Endometrium (tissue), 2 donors: ENCODE data around the gene COQ8A.

Source experiments
- FAIRE-seq: peaks from 2 replicates; lab custom pipeline; 2012; peaks lifted over from hg19 to GRCh38; lab: Jason Lieb, UNC
- donor health status: control.
- donor health status: control.

Gene COQ8A

DNA sequence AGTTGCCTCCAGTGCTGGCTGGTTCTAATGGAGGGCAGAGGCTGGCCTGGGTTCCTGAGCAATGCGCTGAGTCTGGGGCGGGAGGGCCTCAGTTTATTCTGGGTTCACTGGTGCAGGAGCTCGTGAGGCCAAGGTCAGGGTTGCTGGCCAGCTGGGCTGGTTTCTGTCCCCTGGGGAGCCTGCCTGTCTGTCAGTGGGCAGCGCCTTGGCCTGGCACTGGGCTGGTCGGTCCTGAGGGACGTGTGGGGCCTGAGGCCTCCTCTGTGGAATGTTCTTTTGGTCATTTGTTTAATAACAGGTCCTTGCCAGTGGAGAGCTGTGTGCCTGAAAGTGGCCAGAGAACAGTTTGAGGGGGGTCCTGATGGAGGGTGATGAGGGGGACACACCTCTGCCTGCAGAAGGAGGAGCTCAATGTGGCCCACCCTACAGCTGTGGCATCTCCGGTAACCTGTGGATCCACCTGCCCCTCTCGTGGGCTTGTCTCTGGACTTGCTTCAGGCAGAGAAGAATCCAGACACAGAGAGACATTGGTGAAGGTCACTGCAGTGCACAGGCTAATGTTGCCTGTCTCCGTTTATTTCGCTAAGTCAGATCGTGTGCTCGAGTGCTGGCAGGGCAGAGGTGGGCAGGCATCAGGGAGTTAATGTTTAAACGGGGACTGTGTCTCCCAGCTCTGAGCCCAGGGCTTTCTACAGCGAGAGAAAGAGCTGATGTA, 34.6 kb downstream of the COQ8A start:
- no peak for FAIRE-seq

DNA sequence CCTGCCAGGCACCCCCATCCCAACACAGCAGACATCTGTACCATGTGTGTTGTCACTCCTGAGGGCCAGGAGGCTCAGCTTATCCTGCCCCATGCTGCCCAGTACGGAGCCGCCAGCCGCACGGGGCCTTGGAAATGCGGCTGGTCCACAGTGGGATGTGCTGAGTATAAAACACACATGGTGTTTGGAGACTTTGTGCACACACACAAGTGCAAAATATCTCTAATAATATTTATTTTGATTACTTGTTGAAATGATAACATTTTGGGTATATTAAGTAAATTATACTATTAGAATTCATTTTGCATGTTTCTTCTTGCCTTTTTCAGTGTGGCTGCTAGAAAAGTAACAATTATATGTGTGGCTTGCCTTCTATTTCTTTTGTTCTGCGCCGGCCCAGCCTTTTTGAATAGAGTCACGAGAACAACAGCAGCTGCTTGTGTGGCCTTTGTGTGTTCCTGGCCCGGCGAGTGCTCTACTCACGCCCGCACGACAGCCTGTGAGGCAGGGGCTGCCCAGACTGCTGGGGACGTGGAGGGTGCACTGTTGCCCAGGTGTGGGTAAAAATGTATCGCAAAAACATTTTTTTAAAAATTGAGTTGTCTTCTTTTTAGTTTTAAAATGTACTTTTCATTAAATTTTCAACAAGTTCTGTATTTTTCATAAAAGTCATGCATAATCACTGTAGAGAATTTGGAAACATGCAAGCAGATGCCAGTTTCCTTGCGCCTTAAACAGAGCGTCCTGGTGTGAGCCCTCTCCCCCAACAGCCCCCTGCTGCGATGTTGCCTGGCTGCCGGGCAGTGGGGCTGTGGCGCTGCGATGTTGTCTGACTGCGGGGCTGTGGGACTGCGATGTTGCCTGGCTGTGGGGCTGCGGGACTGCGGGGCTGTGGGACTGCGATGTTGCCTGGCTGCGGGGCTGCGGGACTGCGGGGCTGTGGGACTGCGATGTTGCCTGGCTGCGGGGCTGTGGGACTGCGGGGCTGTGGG, 35.5 kb downstream of the COQ8A start:
- FAIRE-seq, result no peak

DNA sequence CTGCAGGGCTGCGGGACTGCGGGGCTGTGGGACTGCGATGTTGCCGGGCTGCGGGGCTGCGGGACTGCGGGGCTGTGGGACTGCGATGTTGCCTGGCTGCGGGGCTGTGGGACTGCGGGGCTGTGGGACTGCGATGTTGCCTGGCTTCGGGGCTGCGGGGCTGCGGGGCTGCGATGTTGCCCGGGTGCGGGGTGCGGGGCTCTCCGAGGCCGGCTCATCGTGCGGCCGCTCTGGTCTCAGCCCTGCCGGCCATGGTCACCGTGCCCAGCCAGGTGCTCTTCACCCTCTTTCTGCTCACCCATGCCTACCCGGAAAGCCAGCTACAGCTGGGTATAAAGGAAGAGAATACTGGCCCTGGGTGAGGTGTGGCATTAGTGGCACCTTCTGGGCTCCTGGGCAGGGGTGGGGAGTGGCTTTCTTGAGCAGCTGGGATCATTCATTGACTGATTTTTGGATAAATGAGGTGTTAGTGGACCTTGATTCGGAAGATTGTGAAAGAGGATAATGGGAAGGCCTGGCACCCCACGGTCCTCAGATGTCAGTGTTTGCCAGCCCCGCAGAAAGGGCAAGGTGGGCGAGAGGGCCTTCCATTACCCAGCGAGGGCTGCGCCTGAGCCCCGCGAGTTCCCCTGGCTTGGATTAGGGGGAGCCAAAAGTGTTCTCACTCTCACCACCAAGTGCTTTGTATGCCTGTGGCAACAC, 36.3 kb downstream of the COQ8A start:
- no peak for FAIRE-seq

DNA sequence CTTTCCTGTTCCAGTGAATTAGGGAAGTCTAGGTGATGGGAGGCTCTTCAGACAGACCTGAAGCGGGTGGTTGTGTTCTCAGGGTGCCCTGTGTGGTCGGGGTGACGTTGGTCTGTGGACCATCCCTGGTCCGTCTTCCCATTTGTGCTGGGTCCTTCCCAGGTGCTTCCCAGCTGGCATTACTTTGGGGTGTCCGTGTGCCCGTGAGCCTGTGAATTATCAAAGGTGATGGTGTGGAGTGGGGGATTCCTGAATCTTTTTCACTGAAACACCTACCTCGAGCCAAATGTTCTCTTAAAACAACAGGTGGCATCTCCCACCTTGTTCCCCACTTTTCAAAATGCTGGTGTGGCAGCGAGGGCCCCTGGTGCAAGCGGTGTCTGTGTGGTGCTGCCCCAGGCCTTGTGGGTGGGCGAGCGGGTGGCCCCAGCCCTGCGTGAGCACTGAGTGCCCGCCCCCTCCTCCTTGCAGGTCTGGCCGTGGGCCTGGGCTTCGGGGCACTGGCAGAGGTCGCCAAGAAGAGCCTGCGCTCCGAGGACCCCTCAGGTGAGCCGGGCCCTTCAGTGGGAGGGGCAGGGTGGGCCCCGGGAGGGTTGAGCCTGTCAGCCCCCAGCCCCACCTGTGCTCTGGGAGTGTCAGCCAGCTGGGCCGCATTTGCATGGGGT, 37.0 kb downstream of the COQ8A start:
- FAIRE-seq, result no peak

DNA sequence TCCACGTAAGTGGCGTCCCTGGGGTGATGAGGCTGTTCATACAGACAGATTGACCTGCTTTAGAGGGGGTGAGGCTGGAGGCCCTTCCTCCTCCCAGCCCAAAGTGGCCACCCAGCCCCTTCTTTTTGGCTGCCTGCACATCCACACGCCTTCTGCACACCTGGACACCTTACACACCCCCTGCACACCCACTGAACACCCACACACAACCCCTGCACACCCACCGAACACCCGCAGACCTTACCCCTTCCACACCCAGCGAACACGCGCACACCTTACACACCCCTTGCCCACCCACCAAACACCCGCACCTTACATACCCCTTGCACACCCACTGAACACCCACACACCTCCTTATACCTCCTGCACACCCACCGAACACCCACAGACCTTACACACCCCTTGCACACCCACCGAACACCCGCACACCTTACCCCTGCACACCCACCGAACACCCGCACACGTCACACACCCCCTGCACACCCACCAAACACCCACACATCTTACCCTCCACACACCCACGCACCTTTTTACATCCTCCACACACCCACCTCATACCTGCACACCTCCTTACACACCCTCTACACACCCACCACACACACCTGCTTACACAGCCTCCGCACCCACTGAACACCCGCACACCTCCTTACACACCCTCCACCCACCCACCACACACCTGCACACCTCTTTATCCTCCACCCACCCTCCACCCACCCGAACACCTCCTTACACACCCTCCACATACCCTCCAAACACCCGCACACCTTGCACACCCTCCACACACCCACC, 37.7 kb downstream of the COQ8A start:
- no peak for FAIRE-seq

DNA sequence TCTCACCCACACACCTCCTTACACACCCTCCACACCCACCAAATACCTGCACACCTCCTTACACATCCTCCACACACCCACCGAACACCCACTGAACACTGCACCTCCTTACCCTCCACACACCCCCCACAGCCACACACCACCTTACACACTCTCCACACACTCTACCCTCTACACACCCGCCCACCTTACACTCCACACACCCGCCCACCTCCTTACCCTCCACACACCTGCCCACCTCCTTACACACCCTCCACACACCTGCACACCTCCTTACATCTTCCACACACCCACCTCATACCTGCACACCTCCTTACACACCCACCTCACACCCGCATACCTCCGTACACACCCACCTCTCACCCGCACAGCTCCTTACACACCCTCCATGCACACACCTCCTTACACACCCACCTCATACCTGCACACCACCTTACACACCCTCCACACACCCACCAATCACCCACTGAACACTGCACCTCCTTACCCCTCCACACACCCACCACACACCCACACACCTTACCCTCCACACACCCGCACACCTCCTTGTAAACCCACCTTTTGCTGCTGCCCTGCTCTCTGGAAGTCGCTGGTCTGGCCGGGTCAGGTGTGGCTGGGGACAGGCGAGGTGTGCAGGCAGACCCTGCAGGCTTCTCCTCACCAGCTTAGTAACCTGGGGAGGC, 38.5 kb downstream of the COQ8A start:
- no peak for FAIRE-seq

DNA sequence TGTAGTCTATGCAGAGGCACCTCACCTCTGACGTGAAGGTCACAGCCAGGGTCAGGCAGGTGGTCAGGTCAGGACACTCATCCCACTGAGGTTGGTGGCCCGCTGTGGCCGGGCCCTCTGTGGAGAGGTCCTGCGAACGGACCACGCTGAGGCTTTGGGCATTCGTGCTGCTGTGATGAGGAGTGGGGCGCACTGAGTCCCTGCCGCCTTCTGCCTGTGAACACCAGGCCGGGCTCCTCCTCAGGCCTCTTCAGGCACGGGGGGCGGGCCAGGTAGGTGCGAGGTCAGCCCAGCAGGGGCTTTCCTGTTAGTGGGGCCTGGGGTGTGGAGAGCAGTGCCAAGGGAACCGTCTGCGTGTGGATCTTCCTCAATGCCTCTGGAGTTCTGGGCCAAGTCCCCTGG, 39.0 kb downstream of the COQ8A start:
- no peak for FAIRE-seq

DNA sequence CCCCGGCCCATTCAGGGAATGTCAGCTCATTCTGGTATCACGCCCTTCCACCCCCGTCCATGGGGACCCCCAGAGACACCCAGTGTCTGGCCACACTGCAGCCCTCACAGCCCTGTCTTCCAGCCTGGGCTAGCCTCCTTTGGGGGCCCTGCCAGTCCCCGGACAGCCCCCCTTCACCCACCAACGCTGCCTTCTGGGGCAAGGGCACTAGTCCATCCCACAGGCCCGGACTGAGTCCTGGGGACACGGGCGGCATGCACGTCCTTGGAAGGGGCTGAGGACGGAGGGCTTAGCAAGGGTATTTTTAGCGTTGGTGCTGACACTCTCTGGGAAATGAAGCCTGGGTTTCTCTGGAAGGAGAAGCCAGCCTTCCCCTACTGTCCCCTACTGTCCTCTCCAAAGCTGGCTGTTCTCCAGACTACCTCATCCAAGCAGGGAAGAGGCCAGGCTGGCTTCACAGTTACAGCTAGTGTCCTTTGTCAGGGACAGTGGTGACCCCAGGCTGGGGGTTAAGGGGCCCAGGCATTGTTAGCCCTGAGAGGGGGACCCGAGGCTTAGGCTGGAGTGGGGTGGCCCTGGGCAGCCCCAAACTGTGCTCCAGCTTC, 39.5 kb downstream of the COQ8A start:
- no peak for FAIRE-seq

DNA sequence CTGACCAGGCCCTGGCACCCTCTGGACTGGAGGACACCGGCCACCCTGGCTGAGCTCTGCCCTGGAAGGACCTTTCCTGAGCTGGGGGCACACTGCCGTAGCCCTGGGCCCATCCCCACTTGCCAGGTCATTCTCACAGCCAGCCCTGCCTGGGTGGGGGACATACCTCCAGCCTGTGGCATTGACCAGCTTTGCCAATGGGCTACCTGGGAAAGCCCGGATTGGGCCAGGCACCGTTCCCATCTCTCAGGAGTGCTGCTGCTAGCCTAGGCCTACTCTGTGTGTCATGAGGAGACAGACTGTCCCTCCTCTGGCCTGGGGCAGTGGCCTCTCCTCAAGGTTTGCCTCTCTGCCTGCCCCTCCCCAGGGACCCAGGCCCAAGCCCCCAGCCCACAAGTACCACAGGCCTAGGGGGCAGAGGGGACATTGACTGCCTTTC, 40.0 kb downstream of the COQ8A start:
- no peak for FAIRE-seq

DNA sequence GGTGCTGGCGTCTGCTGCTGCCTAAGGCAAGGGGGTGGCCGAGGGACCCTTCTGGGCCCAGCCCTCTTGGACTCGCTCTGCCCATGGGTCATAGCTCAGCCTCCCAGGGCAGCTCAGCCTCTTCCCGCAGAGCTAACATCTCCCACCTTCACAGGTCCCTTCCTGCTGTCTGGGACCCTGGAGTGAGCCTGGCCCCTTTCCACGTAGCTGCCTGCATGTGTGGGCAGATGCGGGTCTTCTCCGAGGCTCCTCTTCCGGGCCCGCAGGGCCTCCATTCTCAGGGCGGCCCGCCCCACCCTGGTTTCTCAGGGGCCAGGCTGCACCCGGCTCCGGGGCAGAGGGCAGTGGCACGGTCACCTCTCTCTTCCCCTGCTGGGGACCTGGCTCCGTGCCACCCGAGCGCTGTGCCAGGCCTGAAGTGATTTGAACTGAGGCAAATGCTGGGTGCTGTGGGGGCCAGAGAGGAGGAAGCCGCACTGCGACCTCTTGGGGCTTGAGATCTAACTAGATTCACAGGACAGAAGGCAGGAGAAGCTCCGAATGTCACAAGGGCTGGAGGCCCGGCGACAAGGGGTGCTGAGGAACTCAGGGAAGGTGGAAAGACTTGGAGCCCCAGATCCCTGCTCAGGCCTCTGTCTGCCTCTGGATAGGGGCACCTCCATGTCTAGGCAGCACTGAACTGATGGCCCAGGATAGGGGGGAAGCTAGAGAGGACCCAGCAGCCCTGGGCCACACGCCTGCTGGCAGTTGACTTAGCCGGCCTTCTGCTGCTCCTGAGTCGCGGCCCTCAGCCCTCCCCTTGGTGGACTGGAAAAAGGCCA, 40.7 kb downstream of the COQ8A start:
- FAIRE-seq, result no peak

DNA sequence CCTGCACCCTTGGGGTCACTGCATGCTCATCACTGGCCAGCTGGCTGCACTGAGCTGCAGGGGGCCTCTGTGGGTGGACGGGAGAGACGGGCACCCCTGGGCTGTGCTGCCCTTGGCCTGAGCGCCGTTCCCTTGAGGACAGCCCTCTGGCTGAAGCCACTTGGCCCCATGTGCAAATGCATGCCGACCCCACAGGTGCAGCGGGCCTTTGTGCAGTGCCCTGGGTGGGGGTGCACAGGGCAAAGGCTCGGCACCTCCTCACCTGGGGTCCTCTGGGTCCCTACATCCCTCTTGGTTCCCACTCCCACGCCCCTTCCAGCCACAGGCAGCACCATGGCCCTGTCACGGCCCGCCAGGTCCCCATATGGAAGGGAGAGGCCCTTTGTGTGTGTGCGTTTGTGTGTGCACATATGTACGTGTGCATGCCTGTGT, 41.3 kb downstream of the COQ8A start:
- FAIRE-seq, result no peak

DNA sequence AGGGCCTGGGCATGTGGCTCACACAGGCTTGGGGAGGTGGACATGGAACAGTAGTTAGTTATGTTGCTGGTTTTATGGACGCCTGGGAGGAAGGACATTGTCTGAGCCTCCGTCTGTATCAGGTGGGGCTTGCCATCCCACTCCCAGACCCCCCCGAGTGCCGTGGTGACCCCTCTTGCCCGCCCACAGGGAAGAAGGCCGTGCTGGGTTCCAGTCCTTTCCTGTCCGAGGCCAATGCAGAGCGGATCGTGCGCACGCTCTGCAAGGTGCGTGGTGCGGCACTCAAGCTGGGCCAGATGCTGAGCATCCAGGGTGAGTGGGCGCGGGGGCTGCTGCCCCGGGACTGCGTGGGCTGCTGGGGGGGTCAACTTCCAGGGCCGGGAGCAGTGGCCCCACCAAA, 41.7 kb downstream of the COQ8A start:
- FAIRE-seq, result no peak

DNA sequence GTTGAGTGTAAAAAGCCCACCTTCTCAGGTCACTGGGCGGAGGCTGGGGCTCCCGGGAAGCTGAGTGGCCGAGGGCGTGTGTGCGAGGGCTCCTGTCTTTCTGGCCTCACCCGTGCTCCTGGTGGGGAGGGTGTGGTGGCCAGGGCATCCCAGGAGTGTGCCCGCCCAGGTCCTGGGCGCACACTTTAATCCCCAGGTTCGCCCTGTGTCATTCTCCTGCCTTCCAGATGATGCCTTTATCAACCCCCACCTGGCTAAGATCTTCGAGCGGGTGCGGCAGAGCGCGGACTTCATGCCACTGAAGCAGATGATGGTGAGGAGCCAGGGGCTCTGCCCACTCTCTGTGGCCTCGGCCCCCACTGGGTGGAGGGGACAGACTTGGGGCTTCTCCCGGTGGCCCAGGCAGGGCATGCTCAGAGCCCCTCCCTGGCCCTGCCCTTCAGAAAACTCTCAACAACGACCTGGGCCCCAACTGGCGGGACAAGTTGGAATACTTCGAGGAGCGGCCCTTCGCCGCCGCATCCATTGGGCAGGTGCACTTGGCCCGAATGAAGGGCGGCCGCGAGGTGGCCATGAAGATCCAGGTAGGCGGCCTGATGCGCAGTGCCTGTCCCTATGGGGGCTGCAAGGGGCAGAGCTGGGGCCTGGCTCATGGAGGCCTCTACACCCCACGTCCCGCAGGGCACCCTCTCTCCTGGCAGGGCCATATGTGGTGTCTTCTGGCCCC, 42.5 kb downstream of the COQ8A start:
- FAIRE-seq, result no peak

DNA sequence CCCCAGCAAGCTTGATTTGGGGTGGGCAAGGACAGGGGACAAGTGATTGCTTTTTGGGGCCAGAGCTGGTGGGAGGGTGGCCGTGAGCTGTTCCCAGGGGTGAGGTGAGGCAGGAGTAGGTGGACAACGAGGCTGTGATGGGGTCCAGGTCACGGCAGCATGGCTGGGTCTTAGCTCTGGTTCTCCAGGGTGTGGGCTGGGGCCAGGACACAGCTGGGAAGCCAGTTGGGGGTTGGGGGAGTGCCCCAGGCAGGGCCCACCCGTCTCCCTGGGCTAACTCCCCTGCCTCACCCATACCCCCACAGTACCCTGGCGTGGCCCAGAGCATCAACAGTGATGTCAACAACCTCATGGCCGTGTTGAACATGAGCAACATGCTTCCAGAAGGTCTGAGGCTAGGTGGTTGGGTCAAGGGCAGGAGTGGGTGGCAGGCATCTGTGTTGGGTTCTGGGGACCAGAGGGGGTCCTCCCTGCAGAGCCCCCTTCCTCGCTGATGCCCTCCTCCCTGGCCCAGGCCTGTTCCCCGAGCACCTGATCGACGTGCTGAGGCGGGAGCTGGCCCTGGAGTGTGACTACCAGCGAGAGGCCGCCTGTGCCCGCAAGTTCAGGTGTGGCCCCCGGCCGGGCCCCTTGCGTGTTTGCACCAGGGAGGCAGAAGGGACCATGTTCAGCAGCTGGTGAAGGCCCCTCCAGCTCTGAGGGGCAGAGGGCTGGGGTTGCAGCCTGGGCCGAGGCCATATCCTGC, 43.3 kb downstream of the COQ8A start:
- no peak for FAIRE-seq

DNA sequence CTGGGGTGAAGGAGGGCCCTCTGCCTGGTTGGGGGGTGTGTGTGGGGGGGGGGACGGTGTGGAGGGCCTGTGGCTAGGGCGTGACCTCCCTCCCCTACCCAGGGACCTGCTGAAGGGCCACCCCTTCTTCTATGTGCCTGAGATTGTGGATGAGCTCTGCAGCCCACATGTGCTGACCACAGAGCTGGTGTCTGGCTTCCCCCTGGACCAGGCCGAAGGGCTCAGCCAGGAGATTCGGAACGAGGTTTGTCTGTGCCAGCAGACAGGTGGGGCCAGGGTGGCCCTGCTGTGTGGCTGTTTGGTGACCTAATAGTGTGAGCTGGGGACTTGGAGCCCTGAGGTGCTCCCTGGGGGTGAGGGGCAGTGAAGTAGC, 43.9 kb downstream of the COQ8A start:
- FAIRE-seq, result no peak

DNA sequence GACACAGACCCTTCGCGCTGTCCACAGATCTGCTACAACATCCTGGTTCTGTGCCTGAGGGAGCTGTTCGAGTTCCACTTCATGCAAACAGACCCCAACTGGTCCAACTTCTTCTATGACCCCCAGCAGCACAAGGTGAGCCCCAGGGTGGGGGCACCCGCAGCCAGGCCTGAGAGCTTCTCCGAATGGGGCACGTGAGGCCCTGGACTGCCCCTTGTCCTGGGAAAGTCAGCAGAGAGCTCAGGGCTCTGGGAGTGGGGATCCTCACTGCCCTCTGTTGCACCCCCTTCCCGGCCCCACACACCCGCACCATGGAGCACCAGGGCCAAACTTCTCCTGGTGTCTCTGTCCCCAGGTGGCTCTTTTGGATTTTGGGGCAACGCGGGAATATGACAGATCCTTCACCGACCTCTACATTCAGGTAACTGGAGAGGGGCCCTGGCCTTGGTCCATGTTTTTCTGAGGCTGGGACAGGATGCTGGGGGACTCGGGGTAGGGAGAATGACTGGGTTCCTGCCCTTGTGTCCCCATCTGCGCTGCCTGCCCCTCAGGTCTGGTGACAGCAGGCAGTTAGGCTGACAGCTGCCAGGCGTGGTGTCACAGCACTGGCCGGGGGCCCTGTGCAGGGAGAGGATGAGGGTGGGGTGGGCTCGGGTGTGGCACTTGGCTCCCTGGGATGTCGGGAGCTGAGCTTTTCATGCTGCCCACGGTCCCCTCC, 44.6 kb downstream of the COQ8A start:
- no peak for FAIRE-seq

DNA sequence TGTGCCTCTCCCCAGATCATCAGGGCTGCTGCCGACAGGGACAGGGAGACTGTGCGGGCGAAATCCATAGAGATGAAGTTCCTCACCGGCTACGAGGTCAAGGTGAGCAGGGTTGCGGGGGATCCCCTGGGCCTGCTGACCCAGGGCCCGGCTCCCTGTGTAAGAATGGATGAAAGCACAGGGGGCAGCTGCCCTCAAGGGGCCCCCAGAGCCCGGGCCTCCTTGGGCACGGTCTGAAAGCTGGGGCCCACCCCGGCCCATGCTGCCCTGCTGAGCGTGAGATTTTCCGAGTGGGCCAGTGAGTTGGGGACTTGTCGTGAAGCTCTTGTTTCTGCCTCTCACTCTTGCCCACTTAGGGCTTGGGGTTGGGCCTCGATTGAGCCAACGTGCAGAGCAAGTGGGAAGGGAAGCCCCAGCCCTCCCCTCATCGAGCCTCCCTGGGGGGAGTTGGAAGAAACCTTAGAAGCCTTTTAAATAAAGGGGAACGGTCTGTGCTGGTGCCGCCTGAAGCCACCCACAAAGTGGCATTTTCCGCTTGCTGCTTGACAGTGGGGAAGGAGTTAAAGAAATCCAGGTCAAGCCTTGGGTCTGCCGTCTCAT, 45.2 kb downstream of the COQ8A start:
- no peak for FAIRE-seq
